GF-D8 (cell line): Measurements from ENCODE around the gene TIFAB.

Experiments
- DNase-seq: peaks from one replicate; lab custom pipeline; 2025; lab: John Stamatoyannopoulos, UW

Gene TIFAB

GRCh38 chr5:135481909-135482311, 29.8 kb upstream of the TIFAB start:
- DNase-seq: no peak

- peak; percentile 41 for DNase-seq
Observed at GRCh38 chr5:135481387-135481786, 29.2 kb upstream of the TIFAB start.

GRCh38 chr5:135480511-135480910, 28.4 kb upstream of the TIFAB start:
- DNase-seq: no peak

- no peak for DNase-seq
Observed at GRCh38 chr5:135478938-135479337, 26.8 kb upstream of the TIFAB start.

GRCh38 chr5:135477613-135478066, 25.5 kb upstream of the TIFAB start:
- no peak for DNase-seq

- no peak for DNase-seq
Observed at GRCh38 chr5:135476615-135477581, 24.7 kb upstream of the TIFAB start.

GRCh38 chr5:135473956-135474670, 22.0 kb upstream of the TIFAB start:
- DNase-seq: no peak

GRCh38 chr5:135472141-135472540, 20.0 kb upstream of the TIFAB start:
- no peak for DNase-seq

- no peak for DNase-seq
Observed at GRCh38 chr5:135471726-135472125, 19.6 kb upstream of the TIFAB start.

GRCh38 chr5:135469911-135470310, 17.8 kb upstream of the TIFAB start:
- no peak for DNase-seq

GRCh38 chr5:135468541-135468940, 16.4 kb upstream of the TIFAB start:
- no peak for DNase-seq

- DNase-seq: no peak
Observed at GRCh38 chr5:135467871-135468485, 15.8 kb upstream of the TIFAB start.

- DNase-seq: no peak
Observed at GRCh38 chr5:135467051-135467625, 15.0 kb upstream of the TIFAB start.

GRCh38 chr5:135466178-135467050, 14.3 kb upstream of the TIFAB start:
- DNase-seq: no peak

GRCh38 chr5:135465391-135466122, 13.4 kb upstream of the TIFAB start:
- DNase-seq: no peak

GRCh38 chr5:135462304-135462703, 10.2 kb upstream of the TIFAB start:
- peak; percentile 0 for DNase-seq

- DNase-seq: no peak
Observed at GRCh38 chr5:135461481-135462151, 9.5 kb upstream of the TIFAB start.

- no peak for DNase-seq
Observed at GRCh38 chr5:135460246-135461033, 8.3 kb upstream of the TIFAB start.

GRCh38 chr5:135458921-135459331, 6.8 kb upstream of the TIFAB start:
- DNase-seq: no peak
